HepG2 (cell line): ENCODE data around the gene TMIGD2. TPM values are rescaled to one million over a fixed set of nuclear protein-coding genes. Genes with fewer than 3 reads are reported as not detected.

Experiments used
- ATAC-seq: fragments of 200-7000 bp; cut with Tn5 transposase; 3 replicates; pipeline ENCODE4 v1.9.1; 2020; ENCODE audit warnings: mild to moderate bottlenecking, moderate library complexity
- BruUV-seq: library from RNA; stranded (reverse); fragments of 400-500 nt; replicated peaks from 2 replicates; lab custom pipeline; 2021; lab: Mats Ljungman, UMichigan
- CTCF ChIA-PET: fragments of 300-600 bp; formaldehyde crosslinking; extraction: SDS; loops from one replicate; lab custom pipeline; 2021; ENCODE audit warnings: low total read pairs, inconsistent platforms, low intra/inter-chr PET ratio; lab: Yijun Ruan, JAX
- POLR2A ChIA-PET: fragments of 350-600 bp; sonication (Branson Sonifier 250); formaldehyde crosslinking; loops from one replicate; lab custom pipeline; 2020; ENCODE audit warnings: antibody characterized with exemption, inconsistent platforms; lab: Yijun Ruan, JAX
- DNase-seq: peaks from one replicate; pipeline ENCODE4 v3.0.0-alpha.2; 2015; ENCODE audit warnings: low spot score
- FAIRE-seq: peaks from 3 replicates; lab custom pipeline; 2011; peaks lifted over from hg19 to GRCh38; lab: Jason Lieb, UNC
- H2AFZ ChIP-seq: one replicate; pipeline ENCODE4 v1.6.1; 2011; ENCODE audit warnings: low read length, inconsistent platforms
- H3K27ac ChIP-seq: fragments of 300-600 bp; 3 replicates; pipeline ENCODE4 v1.8.0; 2011; ENCODE audit warnings: mixed run types, mild to moderate bottlenecking, mixed read lengths, low read length, inconsistent platforms; ENCODE audit not compliant: insufficient read depth; ENCODE audit errors: extremely low read length
- H3K27me3 ChIP-seq, 2 experiments: fragments of 200-600 bp in 1 of 2; 2 replicates in 1 of 2; 3 replicates in 1 of 2; pipeline versions ENCODE4 v1.6.0 to v1.8.0; 2011; ENCODE audit warnings: low read length in 2 of 2, mild to moderate bottlenecking in 2 of 2, moderate library complexity in 2 of 2, inconsistent platforms in 1 of 2; ENCODE audit not compliant: insufficient read depth in 2 of 2, control insufficient read depth in 1 of 2
- H3K36me3 ChIP-seq, 2 experiments: fragments of 200-600 bp in 1 of 2; replicated peaks in 1 of 2; 2 replicates in 1 of 2; 3 replicates in 1 of 2; pipeline versions ENCODE4 v1.5.1 to v1.8.0; 2011; ENCODE audit warnings: low read length in 2 of 2, inconsistent platforms in 1 of 2; ENCODE audit not compliant: insufficient read depth in 2 of 2, control insufficient read depth in 1 of 2
- H3K4me1 ChIP-seq: 2 replicates; pipeline ENCODE4 v1.5.1; 2012; ENCODE audit warnings: low read length, inconsistent platforms; ENCODE audit not compliant: insufficient read depth
- H3K4me2 ChIP-seq: 2 replicates; pipeline ENCODE4 v1.6.0; 2011; ENCODE audit warnings: low read depth, low read length, inconsistent platforms
- H3K4me3 ChIP-seq, 3 experiments: fragments of 200-600 bp in 1 of 3; sonication (generic), shearing (Covaris generic) in 1 of 3; replicated peaks in 1 of 3; 2 replicates each; pipeline ENCODE4 v1.5.1; 2011 to 2016; ENCODE audit warnings: low read length in 3 of 3, inconsistent platforms in 2 of 3, low read depth in 2 of 3, mild to moderate bottlenecking in 2 of 3, control low read depth in 1 of 3, mixed read lengths in 1 of 3; ENCODE audit not compliant: insufficient read depth in 1 of 3
- H3K79me2 ChIP-seq: one replicate; pipeline ENCODE4 v1.6.1; 2011; ENCODE audit warnings: low read length, inconsistent platforms; ENCODE audit not compliant: insufficient read depth
- H3K9ac ChIP-seq: 2 replicates; pipeline ENCODE4 v1.6.0; 2011; ENCODE audit warnings: mild to moderate bottlenecking, low read depth, low read length, inconsistent platforms; ENCODE audit not compliant: insufficient read depth
- H3K9me3 ChIP-seq: 2 replicates; pipeline ENCODE4 v1.5.1; 2012; ENCODE audit warnings: mild to moderate bottlenecking, low read length
- H4K20me1 ChIP-seq: 2 replicates; pipeline ENCODE4 v1.6.0; 2011; ENCODE audit warnings: inconsistent platforms, mild to moderate bottlenecking, low read length, moderate library complexity; ENCODE audit not compliant: insufficient read depth
- ATF1 ChIP-seq: IDR thresholded peaks from 2 replicates; pipeline ENCODE4 v1.6.1; 2016; ENCODE audit warnings: mild to moderate bottlenecking, control low read depth
- FOXP1 ChIP-seq, 2 experiments: fragments of 450-650 bp in 1 of 2; IDR thresholded peaks; 2 replicates each; pipeline ENCODE4 v1.6.1; 2017 to 2018; ENCODE audit warnings: antibody characterized with exemption in 1 of 2
- KAT7 ChIP-seq: IDR thresholded peaks from 2 replicates; pipeline ENCODE4 v1.6.1; 2018; ENCODE audit warnings: borderline replicate concordance, missing compliant biosample characterization
- RFX3 ChIP-seq: IDR thresholded peaks from 2 replicates; pipeline ENCODE4 v1.6.1; 2016; ENCODE audit warnings: missing biosample characterization, missing genetic modification reagents
- ZNF280D ChIP-seq: sonication (generic); formaldehyde crosslinking; IDR thresholded peaks from 2 replicates; pipeline ENCODE4 v1.5.1; 2020; ENCODE audit warnings: mild to moderate bottlenecking, missing genetic modification reagents
- ZNF564 ChIP-seq: sonication (generic); formaldehyde crosslinking; IDR thresholded peaks from 2 replicates; pipeline ENCODE4 v1.8.1; 2023; ENCODE audit warnings: mild to moderate bottlenecking, missing genetic modification reagents
- ZNF570 ChIP-seq: sonication (generic); formaldehyde crosslinking; IDR thresholded peaks from 2 replicates; pipeline ENCODE4 v1.4.0; 2020; ENCODE audit warnings: mild to moderate bottlenecking, missing genetic modification reagents, borderline replicate concordance
- ZNF629 ChIP-seq: sonication (generic); formaldehyde crosslinking; conservative IDR thresholded peaks from 2 replicates; pipeline ENCODE4 v1.5.0; 2020; ENCODE audit warnings: missing genetic modification reagents
- ZSCAN5A ChIP-seq: sonication (generic); formaldehyde crosslinking; IDR thresholded peaks from 2 replicates; pipeline ENCODE4 v1.8.0; 2022; ENCODE audit warnings: mild to moderate bottlenecking, missing genetic modification reagents, borderline replicate concordance
- WGBS: methylation state at CpG from one replicate; pipeline ENCODE4 v1.1.6; 2017; ENCODE audit warnings: low lambda C conversion rate; 5-methylcytosine and 5-hydroxymethylcytosine counted together
- in situ Hi-C: cut with HindIII; loops from 2 replicates; pipeline ENCODE4 v1.10.0; 2017; ENCODE audit warnings: low pct_unique_long_range_greater_than_20kb; ENCODE audit not compliant: extremely low pct_ligation_motif_present
- intact Hi-C: fragments of 100-400 bp; cut with micrococcal nuclease; formaldehyde crosslinking; loops from one replicate; pipeline ENCODE4 v1.10.0; 2022; ENCODE audit not compliant: unreplicated experiment
- polyA plus RNA-seq, 8 experiments: library from polyadenylated mRNA; depleted of rRNA in 3 of 8; stranded (reverse) in 7 of 8; unstranded in 1 of 8; fragments of >200 nt; fragmentation: Illumina TruSeq in 4 of 8; extraction: Trizol in 4 of 8; gene quantifications; 2 replicates each; pipeline versions ENCODE4 v1.2.1 to v1.2.3, GENCODE V29; 2011 to 2016; ENCODE audit warnings: low read depth in 4 of 8, missing spikeins in 1 of 8, mixed read lengths in 1 of 8; ENCODE audit not compliant: insufficient read depth in 1 of 8
- total RNA-seq, 5 experiments: library from RNA; depleted of rRNA; stranded (reverse); fragments of >200 nt; fragmentation: Illumina TruSeq; extraction: Trizol; gene quantifications; 2 replicates each; pipeline ENCODE4 v1.2.3, GENCODE V29; 2016; ENCODE audit warnings: low read depth in 1 of 5

Gene TMIGD2
- total and polyA plus RNA-seq, 2 of the 13 experiments (the other 11 are each of a cell fraction or from before 2014, with no cell fraction given) = 0.11 to 1.0 TPM

GRCh38 chr19:4324228-4324627 is 22.0 kb upstream of the TMIGD2 start (continued):
- TF ChIP-seq ZSCAN5A (CRISPR knock-in tag) (no peak), RFX3 (CRISPR knock-in tag) (no peak), ZNF570 (CRISPR knock-in tag) (no peak), ATF1 (CRISPR knock-in tag) (no peak), KAT7 (CRISPR knock-in tag) (no peak), ZNF280D (CRISPR knock-in tag) (no peak), FOXP1 (IDR thresholded peaks at IDR 0.05) (no peak), FOXP1 (CRISPR knock-in tag; IDR thresholded peaks at IDR 0.05) (no peak)

GRCh38 chr19:4323692-4324091 is 21.5 kb upstream of the TMIGD2 start:
- CTCF ChIA-PET = no interaction called here
- no peak for FAIRE-seq
- in situ Hi-C loops = no loop called here

More at GRCh38 chr19:4323692-4324091, 21.5 kb upstream of the TMIGD2 start:
- WGBS = 88% methylated on average over 3 of the region's 9 CpGs
- Histone ChIP-seq H3K9ac (no peak overlapping the region), H3K27me3 (no peaks in the 10 kb centered on the region), H3K27ac (no peak overlapping the region), H3K9me3 (no peaks in the 10 kb centered on the region), H3K4me3 (no peak overlapping the region), H3K79me2 (no peaks in the 10 kb centered on the region), H3K4me2 (no peak overlapping the region), H2AFZ (no peak overlapping the region), H3K36me3 (no peaks in the 10 kb centered on the region), H4K20me1 (no peaks in the 10 kb centered on the region), H3K4me1 (no peaks in the 10 kb centered on the region)
- DNase-seq (no peak), ATAC-seq (no peak)
- TF ChIP-seq ZNF629 (CRISPR knock-in tag) (peak; percentile 89), ZNF564 (CRISPR knock-in tag) (no peak)
- intact Hi-C loops = no loop called here
- POLR2A ChIA-PET = no interaction called here
- BruUV-seq = no TSS peak
